KMS-11 (cell line): ENCODE measurements around the gene DGKG.

Experiments
- H2AFZ ChIP-seq: fragments of 200-600 bp; sonication (generic); 2 replicates; pipeline ENCODE4 v1.6.1; 2016; ENCODE audit warnings: antibody characterized with exemption, mixed run types, low read depth
- H3K27ac ChIP-seq: fragments of 200-600 bp; sonication (generic); 2 replicates; pipeline ENCODE4 v1.6.1; 2016; ENCODE audit warnings: mild to moderate bottlenecking, mixed run types
- H3K27me3 ChIP-seq: fragments of 200-600 bp; sonication (generic); 2 replicates; pipeline ENCODE4 v1.6.1; 2017; ENCODE audit warnings: mild to moderate bottlenecking, low read depth, mixed run types, moderate library complexity; ENCODE audit not compliant: insufficient read depth
- H3K36me3 ChIP-seq: fragments of 200-600 bp; sonication (generic); 2 replicates; pipeline ENCODE4 v1.6.1; 2017; ENCODE audit warnings: mild to moderate bottlenecking, mixed run types; ENCODE audit not compliant: insufficient read depth
- H3K4me1 ChIP-seq: fragments of 200-600 bp; sonication (generic); 2 replicates; pipeline ENCODE4 v1.6.1; 2016; ENCODE audit warnings: mild to moderate bottlenecking, low read depth, mixed run types; ENCODE audit not compliant: poor library complexity, severe bottlenecking
- H3K4me2 ChIP-seq: fragments of 200-600 bp; sonication (generic); 2 replicates; pipeline ENCODE4 v1.7.0; 2016; ENCODE audit warnings: mild to moderate bottlenecking, mixed run types
- H3K4me3 ChIP-seq: fragments of 200-600 bp; sonication (generic); IDR thresholded peaks from 2 replicates; pipeline ENCODE4 v1.6.1; 2017; ENCODE audit warnings: low read depth, low read length, mixed read lengths; ENCODE audit not compliant: insufficient read depth
- H3K79me2 ChIP-seq: fragments of 200-600 bp; sonication (generic); 2 replicates; pipeline ENCODE4 v1.6.1; 2016; ENCODE audit warnings: low read depth, mixed run types; ENCODE audit not compliant: insufficient read depth
- H3K9ac ChIP-seq: fragments of 200-600 bp; sonication (generic); 2 replicates; pipeline ENCODE4 v1.6.1; 2016; ENCODE audit warnings: mild to moderate bottlenecking, mixed run types
- H4K20me1 ChIP-seq: fragments of 200-600 bp; sonication (generic); 2 replicates; pipeline ENCODE4 v1.6.1; 2016; ENCODE audit warnings: mild to moderate bottlenecking, mixed run types; ENCODE audit not compliant: insufficient read depth
- TF ChIP-seq, protein P1 (sequence below): fragments of 200-600 bp; sonication (generic); conservative IDR thresholded peaks from 2 replicates; pipeline ENCODE4 v1.6.1; 2017; ENCODE audit warnings: low read depth, mild to moderate bottlenecking, antibody characterized with exemption, low read length, moderate library complexity, mixed read lengths

Gene DGKG

GRCh38 chr3:186277268-186277909 is 84.6 kb downstream of the DGKG start:
- TF ChIP-seq, protein P1, sequence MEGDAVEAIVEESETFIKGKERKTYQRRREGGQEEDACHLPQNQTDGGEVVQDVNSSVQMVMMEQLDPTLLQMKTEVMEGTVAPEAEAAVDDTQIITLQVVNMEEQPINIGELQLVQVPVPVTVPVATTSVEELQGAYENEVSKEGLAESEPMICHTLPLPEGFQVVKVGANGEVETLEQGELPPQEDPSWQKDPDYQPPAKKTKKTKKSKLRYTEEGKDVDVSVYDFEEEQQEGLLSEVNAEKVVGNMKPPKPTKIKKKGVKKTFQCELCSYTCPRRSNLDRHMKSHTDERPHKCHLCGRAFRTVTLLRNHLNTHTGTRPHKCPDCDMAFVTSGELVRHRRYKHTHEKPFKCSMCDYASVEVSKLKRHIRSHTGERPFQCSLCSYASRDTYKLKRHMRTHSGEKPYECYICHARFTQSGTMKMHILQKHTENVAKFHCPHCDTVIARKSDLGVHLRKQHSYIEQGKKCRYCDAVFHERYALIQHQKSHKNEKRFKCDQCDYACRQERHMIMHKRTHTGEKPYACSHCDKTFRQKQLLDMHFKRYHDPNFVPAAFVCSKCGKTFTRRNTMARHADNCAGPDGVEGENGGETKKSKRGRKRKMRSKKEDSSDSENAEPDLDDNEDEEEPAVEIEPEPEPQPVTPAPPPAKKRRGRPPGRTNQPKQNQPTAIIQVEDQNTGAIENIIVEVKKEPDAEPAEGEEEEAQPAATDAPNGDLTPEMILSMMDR, result no peak; the same call in 1 of the 2 replicates
- H2AFZ ChIP-seq, result no peak overlapping the region

GRCh38 chr3:186275436-186275835 is 86.6 kb downstream of the DGKG start:
- Histone ChIP-seq H2AFZ (no peak overlapping the region), H4K20me1 (no peaks in the 10 kb centered on the region), H3K36me3 (no peaks in the 10 kb centered on the region), H3K27me3 (no peaks in the 10 kb centered on the region), H3K4me2 (no peak overlapping the region), H3K4me3 (no peak overlapping the region), H3K4me1 (no peaks in the 10 kb centered on the region), H3K79me2 (no peaks in the 10 kb centered on the region), H3K9ac (no peak overlapping the region), H3K27ac (no peak overlapping the region)
- TF ChIP-seq, protein P1, result no peak

More at GRCh38 chr3:186277268-186277909, 84.6 kb downstream of the DGKG start:
- H3K79me2 ChIP-seq, result no peaks in the 10 kb centered on the region
- H3K27ac ChIP-seq, result no peak overlapping the region
- H4K20me1 ChIP-seq, result no peaks in the 10 kb centered on the region
- no peaks in the 10 kb centered on the region for H3K27me3 ChIP-seq
- no peaks in the 10 kb centered on the region for H3K36me3 ChIP-seq
- H3K4me1 ChIP-seq, result no peaks in the 10 kb centered on the region
- no peak overlapping the region for H3K4me3 ChIP-seq
- no peak overlapping the region for H3K4me2 ChIP-seq
- no peak overlapping the region for H3K9ac ChIP-seq

GRCh38 chr3:186273586-186273985 is 88.4 kb downstream of the DGKG start:
- H3K4me3 ChIP-seq, result no peak overlapping the region
- no peaks in the 10 kb centered on the region for H3K79me2 ChIP-seq
- H3K4me2 ChIP-seq, result no peak overlapping the region
- no peak overlapping the region for H3K9ac ChIP-seq
- no peaks in the 10 kb centered on the region for H4K20me1 ChIP-seq
- H3K27me3 ChIP-seq, result no peaks in the 10 kb centered on the region
- H3K4me1 ChIP-seq, result no peaks in the 10 kb centered on the region
- H3K27ac ChIP-seq, result no peak overlapping the region
- no peak overlapping the region for H2AFZ ChIP-seq
- H3K36me3 ChIP-seq, result no peaks in the 10 kb centered on the region
- TF ChIP-seq, protein P1, result no peak

- no peak overlapping the region for H3K4me2 ChIP-seq
- H3K79me2 ChIP-seq, result no peaks in the 10 kb centered on the region
- TF ChIP-seq, protein P1, result no peak
- H3K9ac ChIP-seq, result no peak overlapping the region
- no peak overlapping the region for H3K27ac ChIP-seq
- no peak overlapping the region for H3K4me3 ChIP-seq
- H3K27me3 ChIP-seq, result no peaks in the 10 kb centered on the region
- no peaks in the 10 kb centered on the region for H4K20me1 ChIP-seq
- no peaks in the 10 kb centered on the region for H3K4me1 ChIP-seq
- H2AFZ ChIP-seq, result no peak overlapping the region
- H3K36me3 ChIP-seq, result no peaks in the 10 kb centered on the region
Observed at GRCh38 chr3:186270701-186271100, 91.3 kb downstream of the DGKG start.
